ENCODE measurements around the gene NRG3. TPM values are rescaled to one million over a fixed set of nuclear protein-coding genes. Genes with fewer than 3 reads are reported as not detected.
A peak's percentile ranks its signal among the peaks of the same experiment; 100 is the strongest.

The NRG3 gene
- total RNA-seq, 2 donors from 2014 or later, result 0.97 TPM; not detected in 1

DNA sequence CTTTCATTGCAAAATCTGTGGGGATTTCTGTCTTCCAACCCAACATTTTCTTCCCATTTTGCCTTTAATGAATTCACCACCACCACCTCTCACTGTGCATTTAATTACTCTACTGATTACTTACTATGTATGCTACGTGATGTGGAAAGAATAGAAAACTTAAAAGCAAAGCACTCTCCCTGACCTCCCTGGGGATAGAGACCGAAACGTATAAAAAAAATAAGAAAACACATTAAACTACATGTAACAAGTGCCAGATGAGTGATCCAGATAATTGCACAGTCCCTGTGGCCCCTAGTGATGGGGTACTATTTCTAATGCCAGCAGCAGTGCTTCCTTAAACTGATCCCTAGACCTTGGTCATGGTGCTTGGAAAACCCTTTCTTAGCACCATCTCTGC is 478.4 kb downstream of the NRG3 start:
- Histone ChIP-seq H3K4me1 (replicated peaks) (no peaks in the 10 kb centered on the region), H3K27ac (no peak overlapping the region), H3K36me3 (no peaks in the 10 kb centered on the region), H3K4me3 (no peak overlapping the region), H3K9me3 (no peaks in the 10 kb centered on the region), H3K27me3 (replicated peaks; ENCODE audit: insufficient read depth) (no peaks in the 10 kb centered on the region)
- TF ChIP-seq, protein P1, sequence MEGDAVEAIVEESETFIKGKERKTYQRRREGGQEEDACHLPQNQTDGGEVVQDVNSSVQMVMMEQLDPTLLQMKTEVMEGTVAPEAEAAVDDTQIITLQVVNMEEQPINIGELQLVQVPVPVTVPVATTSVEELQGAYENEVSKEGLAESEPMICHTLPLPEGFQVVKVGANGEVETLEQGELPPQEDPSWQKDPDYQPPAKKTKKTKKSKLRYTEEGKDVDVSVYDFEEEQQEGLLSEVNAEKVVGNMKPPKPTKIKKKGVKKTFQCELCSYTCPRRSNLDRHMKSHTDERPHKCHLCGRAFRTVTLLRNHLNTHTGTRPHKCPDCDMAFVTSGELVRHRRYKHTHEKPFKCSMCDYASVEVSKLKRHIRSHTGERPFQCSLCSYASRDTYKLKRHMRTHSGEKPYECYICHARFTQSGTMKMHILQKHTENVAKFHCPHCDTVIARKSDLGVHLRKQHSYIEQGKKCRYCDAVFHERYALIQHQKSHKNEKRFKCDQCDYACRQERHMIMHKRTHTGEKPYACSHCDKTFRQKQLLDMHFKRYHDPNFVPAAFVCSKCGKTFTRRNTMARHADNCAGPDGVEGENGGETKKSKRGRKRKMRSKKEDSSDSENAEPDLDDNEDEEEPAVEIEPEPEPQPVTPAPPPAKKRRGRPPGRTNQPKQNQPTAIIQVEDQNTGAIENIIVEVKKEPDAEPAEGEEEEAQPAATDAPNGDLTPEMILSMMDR (IDR thresholded peaks at IDR 0.05), result no peak
- TF ChIP-seq POLR2A (IDR thresholded peaks at IDR 0.05) (no peak), POLR2AphosphoS5 (IDR thresholded peaks at IDR 0.05) (no peak)
- intact Hi-C loops (cut with DNase I), result no loop called here
- DNase-seq (ENCODE audit: low spot score), result no peak
- 91% methylated on average over 3 of the region's 3 CpGs for WGBS

DNA sequence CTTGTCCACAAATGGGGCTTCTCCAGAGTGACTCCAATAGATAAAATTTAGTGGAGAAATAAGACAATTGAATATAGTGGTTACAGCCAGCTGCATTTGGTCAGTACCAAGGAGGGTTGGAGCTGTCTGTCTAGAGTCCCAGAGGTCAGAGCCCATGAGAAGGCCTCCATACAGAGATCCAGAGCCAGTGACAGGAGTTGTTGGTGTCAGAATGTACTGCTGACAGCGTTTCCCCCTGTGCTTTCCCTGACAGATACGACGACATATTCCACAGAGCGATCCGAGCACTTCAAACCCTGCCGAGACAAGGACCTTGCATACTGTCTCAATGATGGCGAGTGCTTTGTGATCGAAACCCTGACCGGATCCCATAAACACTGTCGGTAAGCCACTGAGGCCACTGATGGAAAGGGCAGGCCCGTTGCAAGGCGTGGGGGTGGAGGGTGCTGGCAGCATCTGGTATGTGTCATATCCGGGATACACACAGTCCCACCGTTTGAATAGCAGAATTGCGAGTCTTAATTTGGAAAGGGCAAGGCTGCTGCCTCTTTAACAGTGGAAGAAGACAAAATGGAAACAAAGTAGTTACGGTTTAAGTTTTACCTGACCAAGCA is 483.6 kb downstream of the NRG3 start:
- intact Hi-C loops (cut with DNase I), result no loop called here
- Histone ChIP-seq H3K36me3 (no peaks in the 10 kb centered on the region), H3K9me3 (no peaks in the 10 kb centered on the region), H3K4me1 (replicated peaks) (no peaks in the 10 kb centered on the region), H3K27me3 (replicated peaks; ENCODE audit: insufficient read depth) (no peaks in the 10 kb centered on the region), H3K4me3 (no peak overlapping the region), H3K27ac (no peak overlapping the region)
- WGBS, result 67% methylated on average over 16 of the region's 16 CpGs
- TF ChIP-seq POLR2A (IDR thresholded peaks at IDR 0.05) (no peak), POLR2AphosphoS5 (IDR thresholded peaks at IDR 0.05) (no peak)
- TF ChIP-seq, protein P1 (IDR thresholded peaks at IDR 0.05), result no peak
- no peak for DNase-seq (ENCODE audit: low spot score)

DNA sequence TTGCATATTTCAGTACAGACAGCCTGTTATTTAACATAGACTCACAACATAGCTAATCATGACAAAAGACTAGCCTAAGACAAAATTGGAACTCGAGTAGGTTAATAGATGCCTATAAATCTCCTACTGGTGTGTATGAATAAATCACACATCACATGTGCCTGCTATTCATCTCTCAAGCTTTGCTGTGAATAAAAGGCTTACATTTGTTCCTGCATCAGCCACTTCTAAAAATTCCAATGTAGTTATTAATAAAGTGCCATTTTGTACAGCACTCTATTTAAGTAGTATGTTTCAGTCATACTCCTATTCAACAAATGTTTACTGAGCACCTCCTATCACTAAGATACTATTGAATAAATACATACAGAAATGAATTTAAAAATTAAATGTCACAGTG is 486.3 kb downstream of the NRG3 start:
- intact Hi-C loops (cut with DNase I), result no loop called here

DNA sequence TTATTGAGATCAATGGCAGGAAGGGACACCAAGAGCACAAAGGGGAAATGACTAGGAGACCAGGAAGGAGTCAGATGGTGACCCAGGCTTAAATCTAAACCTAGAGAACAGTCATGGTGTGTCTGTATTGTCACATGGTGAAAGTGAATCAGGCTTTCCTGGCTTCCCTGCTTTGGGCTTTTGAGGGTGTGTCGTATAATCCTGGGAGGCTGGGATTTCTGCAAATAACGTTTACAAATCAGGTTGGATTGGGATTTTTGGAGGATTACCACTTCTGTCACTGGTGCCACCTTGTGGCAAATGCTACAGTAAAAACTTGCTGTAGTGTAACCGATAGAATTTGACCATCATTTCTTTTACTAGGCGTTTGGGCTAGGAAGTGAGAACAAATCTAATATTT is 502.6 kb downstream of the NRG3 start:
- H3K27me3 ChIP-seq (replicated peaks; ENCODE audit: insufficient read depth), result no peaks in the 10 kb centered on the region
- no peak overlapping the region for H3K4me3 ChIP-seq
- TF ChIP-seq, protein P1 (IDR thresholded peaks at IDR 0.05), result peak in 2 of 4 experiments; percentile 14 to 34
- TF ChIP-seq POLR2A (IDR thresholded peaks at IDR 0.05) (no peak), POLR2AphosphoS5 (IDR thresholded peaks at IDR 0.05) (no peak)
- no peak overlapping the region for H3K27ac ChIP-seq
- no peaks in the 10 kb centered on the region for H3K36me3 ChIP-seq
- H3K4me1 ChIP-seq (replicated peaks), result no peaks in the 10 kb centered on the region
- intact Hi-C loops (cut with DNase I), result no loop called here
- WGBS, result 45% methylated on average over 4 of the region's 4 CpGs
- no peak for DNase-seq (ENCODE audit: low spot score)
- H3K9me3 ChIP-seq, result no peaks in the 10 kb centered on the region

More for the DNA sequence above, 486.3 kb downstream of the NRG3 start:
- H3K9me3 ChIP-seq, result no peaks in the 10 kb centered on the region
- H3K4me1 ChIP-seq (replicated peaks), result no peaks in the 10 kb centered on the region
- H3K27me3 ChIP-seq (replicated peaks; ENCODE audit: insufficient read depth), result no peaks in the 10 kb centered on the region
- DNase-seq (ENCODE audit: low spot score), result no peak
- no peak overlapping the region for H3K27ac ChIP-seq
- H3K36me3 ChIP-seq, result no peaks in the 10 kb centered on the region
- TF ChIP-seq, protein P1 (IDR thresholded peaks at IDR 0.05), result no peak
- no peak for TF ChIP-seq POLR2A (IDR thresholded peaks at IDR 0.05)
- TF ChIP-seq POLR2AphosphoS5 (IDR thresholded peaks at IDR 0.05), result no peak
- WGBS, result 38% methylated on average over 1 of the region's 1 CpG
- no peak overlapping the region for H3K4me3 ChIP-seq

DNA sequence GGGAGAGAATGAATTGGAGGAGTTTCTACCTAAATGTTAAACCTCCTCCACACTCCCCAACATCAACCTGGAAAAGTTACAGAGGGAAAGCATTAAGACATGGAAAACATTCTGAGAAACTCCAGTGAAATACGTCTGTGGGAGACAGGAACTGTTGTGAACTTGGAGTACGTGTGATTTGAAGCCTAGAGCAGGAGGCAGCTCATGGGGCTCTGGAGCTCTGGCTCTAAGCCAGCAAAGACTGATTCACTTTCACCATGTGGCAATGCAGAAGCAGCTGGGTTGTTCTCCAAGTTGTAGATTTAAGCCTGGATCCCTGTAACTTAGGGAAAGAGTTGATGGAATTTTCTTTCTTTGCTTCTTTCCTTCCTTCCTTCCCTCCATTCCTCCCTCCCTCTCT is 503.2 kb downstream of the NRG3 start:
- no peaks in the 10 kb centered on the region for H3K4me1 ChIP-seq (replicated peaks)
- intact Hi-C loops (cut with DNase I), result no loop called here
- H3K9me3 ChIP-seq, result no peaks in the 10 kb centered on the region
- no peaks in the 10 kb centered on the region for H3K27me3 ChIP-seq (replicated peaks; ENCODE audit: insufficient read depth)
- H3K36me3 ChIP-seq, result no peaks in the 10 kb centered on the region
- 19% methylated on average over 2 of the region's 2 CpGs for WGBS
- H3K27ac ChIP-seq, result no peak overlapping the region
- H3K4me3 ChIP-seq, result no peak overlapping the region
- DNase-seq (ENCODE audit: low spot score), result no peak
- no peak for TF ChIP-seq POLR2A (IDR thresholded peaks at IDR 0.05)
- TF ChIP-seq, protein P1 (IDR thresholded peaks at IDR 0.05), result peak in 1 of 4 experiments; percentile 3

All from prostate gland (tissue), 2 donors.